Hepatocyte (in vitro differentiated cells): ENCODE data around the gene DNAI2. TPM values are rescaled to one million over a fixed set of nuclear protein-coding genes. Genes with fewer than 3 reads are reported as not detected.

ENCODE experiments used
- DNase-seq: peaks from one replicate; pipeline ENCODE4 v3.0.0-alpha.2; 2016; ENCODE audit warnings: low spot score
- H2AFZ ChIP-seq: fragments of 200-600 bp; sonication (generic); 2 replicates; pipeline ENCODE4 v1.6.0; 2016; ENCODE audit warnings: antibody characterized with exemption, mild to moderate bottlenecking
- H3K27ac ChIP-seq: fragments of 200-600 bp; sonication (generic); 2 replicates; pipeline ENCODE4 v1.5.1; 2016; ENCODE audit warnings: mild to moderate bottlenecking
- H3K27me3 ChIP-seq: fragments of 200-600 bp; sonication (generic); 2 replicates; pipeline ENCODE4 v1.6.1; 2016
- H3K36me3 ChIP-seq: fragments of 200-600 bp; sonication (generic); replicated peaks from 2 replicates; pipeline ENCODE4 v1.5.1; 2016; ENCODE audit warnings: low read depth; ENCODE audit not compliant: insufficient read depth
- H3K4me1 ChIP-seq: fragments of 200-600 bp; sonication (generic); 2 replicates; pipeline ENCODE4 v1.5.1; 2016; ENCODE audit warnings: mild to moderate bottlenecking, moderate library complexity; ENCODE audit not compliant: insufficient read depth
- H3K4me2 ChIP-seq: fragments of 200-600 bp; sonication (generic); 2 replicates; pipeline ENCODE4 v1.6.0; 2016
- H3K4me3 ChIP-seq: fragments of 200-600 bp; sonication (generic); 2 replicates; pipeline ENCODE4 v1.5.1; 2016; ENCODE audit warnings: mild to moderate bottlenecking
- H3K79me2 ChIP-seq: fragments of 200-600 bp; sonication (generic); 2 replicates; pipeline ENCODE4 v1.6.0; 2017; ENCODE audit warnings: mild to moderate bottlenecking
- H3K9me2 ChIP-seq: fragments of 200-600 bp; sonication (generic); replicated peaks from 2 replicates; pipeline ENCODE4 v1.6.0; 2017; ENCODE audit warnings: mild to moderate bottlenecking; ENCODE audit not compliant: insufficient read depth
- H3K9me3 ChIP-seq: fragments of 200-600 bp; sonication (generic); 2 replicates; pipeline ENCODE4 v1.5.1; 2016; ENCODE audit warnings: low read depth, mild to moderate bottlenecking
- H4K20me1 ChIP-seq: fragments of 200-600 bp; sonication (generic); 2 replicates; pipeline ENCODE4 v1.6.0; 2016; ENCODE audit warnings: mild to moderate bottlenecking; ENCODE audit not compliant: insufficient read depth, poor library complexity, severe bottlenecking
- EZH2 ChIP-seq: fragments of 200-600 bp; sonication (generic); IDR thresholded peaks from 2 replicates; pipeline ENCODE4 v1.6.1; 2016; ENCODE audit warnings: antibody characterized with exemption, mild to moderate bottlenecking, borderline replicate concordance
- EZH2phosphoT487 ChIP-seq: fragments of 200-600 bp; sonication (generic); IDR thresholded peaks from one replicate; pipeline ENCODE4 v1.6.1; 2018; ENCODE audit warnings: antibody characterized with exemption, mild to moderate bottlenecking, low read depth, moderate library complexity; ENCODE audit not compliant: unreplicated experiment, severe bottlenecking
- WGBS: methylation state at CpG from one replicate; pipeline ENCODE4 v1.1.6; 2016; ENCODE audit warnings: low lambda C conversion rate; ENCODE audit errors: missing lambda C conversion rate; 5-methylcytosine and 5-hydroxymethylcytosine counted together
- polyA plus RNA-seq: library from polyadenylated mRNA; unstranded; fragments of >200 nt; fragmentation: Nextera tagmentation; extraction: Ambion mirVana; gene quantifications from 2 replicates; pipeline ENCODE4 v1.2.1, GENCODE V29; 2016
- total RNA-seq: library from RNA; depleted of rRNA; stranded (reverse); fragments of >200 nt; gene quantifications from 2 replicates; pipeline ENCODE4 v1.2.3, GENCODE V29; 2014
- TF ChIP-seq, protein P1 (sequence below): fragments of 200-600 bp; sonication (generic); IDR thresholded peaks from 2 replicates; pipeline ENCODE4 v1.5.1; 2016; ENCODE audit warnings: antibody characterized with exemption, mild to moderate bottlenecking; ENCODE audit not compliant: poor library complexity

Gene DNAI2
- total and polyA plus RNA-seq, 2 experiments from 2014 or later, result not detected

DNA sequence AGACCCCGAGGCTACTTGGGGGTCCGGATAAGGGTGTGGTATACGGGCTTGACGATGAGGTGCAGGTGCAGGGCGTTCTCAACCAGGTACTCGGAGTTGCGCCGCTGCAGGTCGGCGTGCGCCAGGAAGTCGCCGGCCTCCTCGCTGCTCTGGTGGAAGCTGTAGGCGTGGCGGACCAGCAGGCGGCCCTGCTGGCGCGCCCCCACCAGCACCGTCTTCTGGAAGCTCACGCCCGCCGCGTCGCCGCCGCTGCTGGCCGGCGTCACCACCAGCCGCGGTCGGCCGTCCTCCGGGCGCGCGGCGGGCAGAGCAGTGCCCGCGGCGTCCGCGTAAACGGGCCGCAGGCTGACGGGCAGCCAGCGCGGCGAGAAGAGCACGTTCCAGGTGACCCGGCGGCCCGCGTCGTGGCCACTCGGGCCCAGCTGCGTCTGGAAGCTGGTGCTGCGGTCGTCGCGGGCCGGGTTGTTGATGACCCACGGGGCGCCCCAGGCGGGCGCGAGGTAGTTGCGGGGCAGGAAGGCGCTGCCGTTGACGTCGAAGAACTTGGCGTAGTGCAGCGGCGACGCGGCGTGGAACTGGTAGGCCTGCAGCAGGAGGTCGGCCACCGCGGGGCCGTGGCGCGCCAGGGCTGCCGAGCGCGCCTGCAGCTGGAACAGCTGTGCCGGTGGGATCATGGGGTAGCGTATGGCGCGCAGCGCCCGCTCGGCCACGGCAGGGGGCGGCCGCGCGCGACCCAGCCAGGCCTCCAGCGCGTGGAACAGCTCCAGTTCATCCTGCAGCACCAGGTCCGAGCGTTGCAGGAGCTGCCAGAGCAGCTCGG lies 82.8 kb downstream of the DNAI2 start:
- H3K27me3 ChIP-seq, result peaks cover 48% of the 10 kb centered on the region

DNA sequence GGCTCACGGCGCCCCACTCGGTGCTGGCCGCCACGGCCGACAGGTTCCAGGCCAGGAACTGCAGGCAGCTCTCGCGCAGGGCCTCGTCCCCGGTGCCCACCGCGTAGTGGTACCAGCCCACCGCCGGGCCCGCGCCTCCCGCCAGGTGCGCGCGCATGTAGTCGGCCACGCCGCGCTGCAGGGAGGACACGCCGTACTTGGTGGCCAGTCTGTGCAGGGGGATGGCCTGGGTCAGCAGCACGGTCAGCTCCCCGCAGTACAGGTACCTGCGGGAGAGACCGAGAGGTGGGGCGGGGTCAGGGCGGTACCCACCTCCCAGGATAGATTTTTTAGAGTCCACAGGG lies 83.4 kb downstream of the DNAI2 start:
- H3K4me3 ChIP-seq, result no peak overlapping the region
- no peak for TF ChIP-seq EZH2phosphoT487
- no peak for TF ChIP-seq EZH2
- TF ChIP-seq, protein P1, sequence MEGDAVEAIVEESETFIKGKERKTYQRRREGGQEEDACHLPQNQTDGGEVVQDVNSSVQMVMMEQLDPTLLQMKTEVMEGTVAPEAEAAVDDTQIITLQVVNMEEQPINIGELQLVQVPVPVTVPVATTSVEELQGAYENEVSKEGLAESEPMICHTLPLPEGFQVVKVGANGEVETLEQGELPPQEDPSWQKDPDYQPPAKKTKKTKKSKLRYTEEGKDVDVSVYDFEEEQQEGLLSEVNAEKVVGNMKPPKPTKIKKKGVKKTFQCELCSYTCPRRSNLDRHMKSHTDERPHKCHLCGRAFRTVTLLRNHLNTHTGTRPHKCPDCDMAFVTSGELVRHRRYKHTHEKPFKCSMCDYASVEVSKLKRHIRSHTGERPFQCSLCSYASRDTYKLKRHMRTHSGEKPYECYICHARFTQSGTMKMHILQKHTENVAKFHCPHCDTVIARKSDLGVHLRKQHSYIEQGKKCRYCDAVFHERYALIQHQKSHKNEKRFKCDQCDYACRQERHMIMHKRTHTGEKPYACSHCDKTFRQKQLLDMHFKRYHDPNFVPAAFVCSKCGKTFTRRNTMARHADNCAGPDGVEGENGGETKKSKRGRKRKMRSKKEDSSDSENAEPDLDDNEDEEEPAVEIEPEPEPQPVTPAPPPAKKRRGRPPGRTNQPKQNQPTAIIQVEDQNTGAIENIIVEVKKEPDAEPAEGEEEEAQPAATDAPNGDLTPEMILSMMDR, result no peak
- no peak overlapping the region for H2AFZ ChIP-seq
- WGBS, result 78% methylated on average over 14 of the region's 32 CpGs
- no peaks in the 10 kb centered on the region for H3K79me2 ChIP-seq
- no peaks in the 10 kb centered on the region for H3K9me3 ChIP-seq
- DNase-seq, result no peak
- H3K4me1 ChIP-seq, result no peaks in the 10 kb centered on the region
- H3K27me3 ChIP-seq, result peaks cover 42% of the 10 kb centered on the region
- no peaks in the 10 kb centered on the region for H3K36me3 ChIP-seq
- H3K9me2 ChIP-seq, result no peaks in the 10 kb centered on the region
- no peak overlapping the region for H3K27ac ChIP-seq
- peak overlapping the region; percentile 53 for H3K4me2 ChIP-seq
- no peaks in the 10 kb centered on the region for H4K20me1 ChIP-seq

More for the DNA sequence above, 82.8 kb downstream of the DNAI2 start:
- peak overlapping the region; percentile 53 for H3K4me2 ChIP-seq
- H3K4me3 ChIP-seq, result no peak overlapping the region
- no peaks in the 10 kb centered on the region for H4K20me1 ChIP-seq
- DNase-seq, result peak; percentile 34
- no peaks in the 10 kb centered on the region for H3K9me2 ChIP-seq
- no peaks in the 10 kb centered on the region for H3K79me2 ChIP-seq
- no peaks in the 10 kb centered on the region for H3K9me3 ChIP-seq
- WGBS, result 62% methylated on average over 59 of the region's 105 CpGs
- H3K36me3 ChIP-seq, result no peaks in the 10 kb centered on the region
- H3K4me1 ChIP-seq, result no peaks in the 10 kb centered on the region
- H3K27ac ChIP-seq, result no peak overlapping the region
- H2AFZ ChIP-seq, result no peak overlapping the region
- TF ChIP-seq EZH2phosphoT487 (no peak), EZH2 (no peak)

DNA sequence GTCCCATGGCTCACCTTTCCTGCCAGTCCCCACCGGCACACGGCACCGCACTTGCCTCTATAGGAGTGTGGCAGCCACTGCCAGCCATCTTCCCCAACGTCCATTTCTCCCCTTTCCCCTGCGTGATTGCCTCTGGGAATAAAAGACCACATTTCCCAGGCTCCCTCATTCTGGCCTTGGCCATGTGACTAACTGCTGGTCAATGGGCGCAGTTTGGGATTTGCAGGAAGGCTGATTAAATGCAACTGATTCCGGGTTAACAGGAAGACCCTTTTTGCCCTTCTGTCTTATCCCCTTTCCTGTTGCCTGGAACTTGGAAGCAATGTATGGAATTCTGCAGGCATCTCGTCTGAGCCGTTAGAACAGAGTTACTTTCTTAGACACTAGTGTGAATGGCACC lies 84.7 kb downstream of the DNAI2 start:
- H3K4me2 ChIP-seq, result no peak overlapping the region
- H3K27me3 ChIP-seq, result peaks cover 31% of the 10 kb centered on the region
- H2AFZ ChIP-seq, result no peak overlapping the region
- no peaks in the 10 kb centered on the region for H3K4me1 ChIP-seq
- H3K9me2 ChIP-seq, result no peaks in the 10 kb centered on the region
- H3K9me3 ChIP-seq, result no peaks in the 10 kb centered on the region
- no peaks in the 10 kb centered on the region for H3K36me3 ChIP-seq
- no peak for DNase-seq
- no peak overlapping the region for H3K4me3 ChIP-seq
- H3K79me2 ChIP-seq, result no peaks in the 10 kb centered on the region
- TF ChIP-seq, protein P1, result no peak
- TF ChIP-seq EZH2 (no peak), EZH2phosphoT487 (no peak)
- H4K20me1 ChIP-seq, result no peaks in the 10 kb centered on the region
- H3K27ac ChIP-seq, result no peak overlapping the region
- WGBS, result 85% methylated on average over 9 of the region's 9 CpGs

DNA sequence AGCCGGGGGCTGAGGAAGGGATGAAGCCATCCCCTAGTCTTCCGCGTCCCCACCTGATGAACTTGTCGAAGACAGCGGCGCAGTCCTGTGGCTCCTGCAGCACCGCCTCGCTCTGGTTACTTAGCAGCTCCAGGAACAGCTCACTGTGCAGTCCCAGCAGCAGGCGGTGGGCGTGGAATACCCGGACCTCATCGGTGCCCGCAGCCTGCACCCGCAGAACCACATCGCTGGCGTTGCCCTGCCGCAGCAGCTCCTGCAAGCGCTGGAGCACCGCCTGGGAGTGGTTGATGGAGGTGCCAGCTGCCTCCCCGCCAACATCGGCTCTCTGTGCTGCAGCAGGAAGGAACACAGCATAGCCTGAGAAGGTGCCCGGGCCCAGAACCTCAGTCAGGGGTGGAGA lies 85.9 kb downstream of the DNAI2 start:
- peaks cover 21% of the 10 kb centered on the region for H3K27me3 ChIP-seq
- no peak for TF ChIP-seq EZH2
- no peak for TF ChIP-seq EZH2phosphoT487
- TF ChIP-seq, protein P1, result no peak

More for the DNA sequence above, 85.9 kb downstream of the DNAI2 start:
- no peak overlapping the region for H2AFZ ChIP-seq
- no peaks in the 10 kb centered on the region for H4K20me1 ChIP-seq
- DNase-seq, result no peak
- H3K4me1 ChIP-seq, result no peaks in the 10 kb centered on the region
- no peak overlapping the region for H3K27ac ChIP-seq
- no peaks in the 10 kb centered on the region for H3K9me2 ChIP-seq
- no peak overlapping the region for H3K4me2 ChIP-seq
- H3K4me3 ChIP-seq, result no peak overlapping the region
- H3K36me3 ChIP-seq, result no peaks in the 10 kb centered on the region
- WGBS, result 97% methylated on average over 21 of the region's 22 CpGs
- no peaks in the 10 kb centered on the region for H3K9me3 ChIP-seq
- H3K79me2 ChIP-seq, result no peaks in the 10 kb centered on the region
